Fibroblast of lung (primary cell): Measurements from ENCODE around the gene TNIK.

Experiments
- CTCF ChIP-seq, 2 donors: IDR thresholded peaks in 1 of 2; conservative IDR thresholded peaks in 1 of 2; 1 replicate in 1 of 2; 2 replicates in 1 of 2; pipeline ENCODE4 v1.5.1; 2011 to 2012; ENCODE audit warnings: low read length in 2 of 2, control low read depth in 1 of 2, inconsistent platforms in 1 of 2, low read depth in 1 of 2, mild to moderate bottlenecking in 1 of 2
- EZH2 ChIP-seq: IDR thresholded peaks from 2 replicates; pipeline ENCODE4 v1.5.1; 2012; ENCODE audit warnings: low read length, control low read depth, mild to moderate bottlenecking; ENCODE audit errors: missing control alignments

- TF ChIP-seq CTCF (conservative IDR thresholded peaks at IDR 0.05 in 1 of 2, IDR thresholded peaks at IDR 0.05 in 1 of 2; ENCODE audit: low read depth in 1 of 2, low read length in 2 of 2) = no peak
- no peak for TF ChIP-seq EZH2
Observed at GRCh38 chr3:171451915-171452314, 8.3 kb downstream of the TNIK start.
